ENCODE results near the gene PTPRT.
A peak's percentile ranks its signal among the peaks of the same experiment; 100 is the strongest.

Gene PTPRT

GRCh38 chr20:42360621-42361020 is 829.1 kb downstream of the PTPRT start:
- no peak overlapping the region for H3K4me3 ChIP-seq (ENCODE audit: low read depth, low read length)
- no peak for DNase-seq (ENCODE audit: low read depth)
- TF ChIP-seq MYC (IDR thresholded peaks at IDR 0.05; ENCODE audit: low read depth, low read length) (no peak), MAX (IDR thresholded peaks at IDR 0.05; ENCODE audit: low read depth, low read length) (no peak), POLR2A (IDR thresholded peaks at IDR 0.05; ENCODE audit: extremely low read depth, insufficient read length) (no peak), CTCF (IDR thresholded peaks at IDR 0.05; ENCODE audit: low read depth, low read length) (no peak)

DNA sequence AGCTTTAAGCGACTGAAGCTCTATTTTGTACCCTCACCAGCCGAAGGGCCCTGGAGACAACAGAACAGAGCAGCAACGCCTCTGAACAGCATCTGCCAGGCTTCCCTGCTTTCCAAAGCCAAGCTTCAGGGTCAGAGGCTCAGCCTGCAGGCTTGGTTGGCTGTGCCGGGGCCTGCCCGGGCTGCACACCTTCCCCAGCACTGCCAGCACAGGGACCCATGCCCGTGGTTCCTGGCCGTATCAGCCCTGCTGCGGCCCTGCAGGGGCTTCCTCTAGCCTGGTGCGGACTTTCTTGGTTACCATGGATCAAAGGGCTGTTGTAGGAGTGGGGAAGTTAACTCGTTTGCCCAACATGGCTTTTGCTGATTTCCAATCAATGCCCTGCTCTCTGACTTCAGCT is 830.1 kb downstream of the PTPRT start:
- DNase-seq (ENCODE audit: low read depth): no peak
- no peak overlapping the region for H3K4me3 ChIP-seq (ENCODE audit: low read depth, low read length)
- TF ChIP-seq MYC (IDR thresholded peaks at IDR 0.05; ENCODE audit: low read depth, low read length): no peak

GRCh38 chr20:42352096-42352495 is 837.6 kb downstream of the PTPRT start:
- no peak for DNase-seq (ENCODE audit: low read depth)
- H3K4me3 ChIP-seq (ENCODE audit: low read depth, low read length): no peak overlapping the region
- TF ChIP-seq POLR2A (IDR thresholded peaks at IDR 0.05; ENCODE audit: extremely low read depth, insufficient read length): no peak
- no peak for TF ChIP-seq MAX (IDR thresholded peaks at IDR 0.05; ENCODE audit: low read depth, low read length)
- TF ChIP-seq CTCF (IDR thresholded peaks at IDR 0.05; ENCODE audit: low read depth, low read length): no peak
- no peak for TF ChIP-seq MYC (IDR thresholded peaks at IDR 0.05; ENCODE audit: low read depth, low read length)

- TF ChIP-seq MYC (IDR thresholded peaks at IDR 0.05; ENCODE audit: low read depth, low read length) (no peak), CTCF (IDR thresholded peaks at IDR 0.05; ENCODE audit: low read depth, low read length) (no peak), MAX (IDR thresholded peaks at IDR 0.05; ENCODE audit: low read depth, low read length) (no peak), POLR2A (IDR thresholded peaks at IDR 0.05; ENCODE audit: extremely low read depth, insufficient read length) (no peak)
- H3K4me3 ChIP-seq (ENCODE audit: low read depth, low read length): no peak overlapping the region
- no peak for DNase-seq (ENCODE audit: low read depth)
These were observed 839.2 kb downstream of the PTPRT start for GRCh38 chr20:42350521-42350920.

- peak; percentile 2 for DNase-seq (ENCODE audit: low read depth)
- TF ChIP-seq MYC (IDR thresholded peaks at IDR 0.05; ENCODE audit: low read depth, low read length) (no peak), MAX (IDR thresholded peaks at IDR 0.05; ENCODE audit: low read depth, low read length) (no peak), POLR2A (IDR thresholded peaks at IDR 0.05; ENCODE audit: extremely low read depth, insufficient read length) (no peak), CTCF (IDR thresholded peaks at IDR 0.05; ENCODE audit: low read depth, low read length) (no peak)
- no peak overlapping the region for H3K4me3 ChIP-seq (ENCODE audit: low read depth, low read length)
These were observed 843.2 kb downstream of the PTPRT start for GRCh38 chr20:42346189-42347170.

- DNase-seq (ENCODE audit: low read depth): no peak
- no peak overlapping the region for H3K4me3 ChIP-seq (ENCODE audit: low read depth, low read length)
- TF ChIP-seq MAX (IDR thresholded peaks at IDR 0.05; ENCODE audit: low read depth, low read length): no peak
These were observed 848.1 kb downstream of the PTPRT start for GRCh38 chr20:42341654-42342053.

Data from NB4 (cell line).